ENCODE results near the gene MARCHF10. TPM values are rescaled to one million over a fixed set of nuclear protein-coding genes. Genes with fewer than 3 reads are reported as not detected.
"Not testable (repeated sequence)": the region's sequence is repeated elsewhere in the genome, so short reads cannot be mapped to it uniquely, and the experiment has no call there.

MARCHF10 gene
- polyA plus RNA-seq, 1 donor from 2014 or later: 0.27 TPM

DNA sequence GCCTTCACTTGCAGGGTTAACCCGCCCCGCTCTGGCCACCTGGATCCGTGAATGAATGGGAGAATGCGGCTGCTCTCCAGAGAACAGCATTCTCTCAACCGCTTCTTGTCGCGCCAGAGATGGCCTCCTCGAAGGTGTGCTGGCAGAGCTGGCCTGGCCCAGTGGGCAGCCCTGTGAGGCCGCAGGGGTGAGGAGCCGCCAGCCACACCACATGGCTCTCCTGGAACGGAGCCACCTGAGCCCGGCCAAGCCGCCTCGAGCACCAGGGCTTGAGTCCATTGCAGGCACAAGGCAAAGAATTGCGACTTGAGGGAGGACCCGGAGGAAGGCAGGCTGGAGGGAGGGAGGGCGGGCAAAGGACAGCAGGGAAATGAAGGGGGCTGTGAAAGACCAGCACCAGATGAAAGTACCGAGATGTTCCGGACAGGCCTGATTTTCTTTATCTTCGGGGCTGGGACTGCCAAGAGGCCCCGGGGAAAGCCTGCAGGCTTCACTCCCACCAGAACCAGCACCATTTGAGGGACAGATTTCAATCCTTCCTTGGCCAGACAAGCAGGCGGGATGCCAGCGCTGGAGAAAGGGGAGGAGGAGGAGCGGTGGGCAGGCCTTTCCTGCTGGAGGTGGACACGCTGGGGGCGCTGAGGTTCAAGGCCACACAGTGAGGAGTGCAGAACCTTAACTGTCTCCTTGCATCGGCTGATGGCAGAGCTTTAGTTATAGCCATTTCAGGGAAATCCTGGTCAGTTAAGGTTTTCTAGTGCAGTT is 111.2 kb downstream of the MARCHF10 start:
- Histone ChIP-seq H3K79me2 (replicated peaks; ENCODE audit: insufficient read depth, low read length) (no peaks in the 10 kb centered on the region), H3K4me2 (ENCODE audit: low read length) (no peak overlapping the region), H4K20me1 (ENCODE audit: insufficient read depth) (no peaks in the 10 kb centered on the region), H2AFZ (ENCODE audit: low read depth, low read length) (no peak overlapping the region), H3K9ac (ENCODE audit: low read length) (no peak overlapping the region), H3K27ac (ENCODE audit: low read length) (no peak overlapping the region), H3K27me3 (ENCODE audit: insufficient read depth, low read depth, low read length) (no peaks in the 10 kb centered on the region), H3K36me3 (ENCODE audit: insufficient read depth, low read length) (no peaks in the 10 kb centered on the region), H3K9me3 (ENCODE audit: low read length) (no peaks in the 10 kb centered on the region), H3F3A (ENCODE audit: insufficient read depth, low read length, poor library complexity, severe bottlenecking) (no peaks in the 10 kb centered on the region), H3K9me2 (ENCODE audit: insufficient read depth, low read length) (no peaks in the 10 kb centered on the region), H3K4me3 (ENCODE audit: low read length) (no peak overlapping the region)
- no peak for TF ChIP-seq RAD21 (conservative IDR thresholded peaks at IDR 0.05)
- no peak for TF ChIP-seq CTCF (IDR thresholded peaks at IDR 0.05; ENCODE audit: poor library complexity, severe bottlenecking)
- no peak for TF ChIP-seq EP300 (conservative IDR thresholded peaks at IDR 0.05; ENCODE audit: poor library complexity, severe bottlenecking)
- no peak for TF ChIP-seq EZH2 (IDR thresholded peaks at IDR 0.05; ENCODE audit: borderline replicate concordance, insufficient read depth, low read length, poor library complexity, severe bottlenecking)
- TF ChIP-seq, protein P1, sequence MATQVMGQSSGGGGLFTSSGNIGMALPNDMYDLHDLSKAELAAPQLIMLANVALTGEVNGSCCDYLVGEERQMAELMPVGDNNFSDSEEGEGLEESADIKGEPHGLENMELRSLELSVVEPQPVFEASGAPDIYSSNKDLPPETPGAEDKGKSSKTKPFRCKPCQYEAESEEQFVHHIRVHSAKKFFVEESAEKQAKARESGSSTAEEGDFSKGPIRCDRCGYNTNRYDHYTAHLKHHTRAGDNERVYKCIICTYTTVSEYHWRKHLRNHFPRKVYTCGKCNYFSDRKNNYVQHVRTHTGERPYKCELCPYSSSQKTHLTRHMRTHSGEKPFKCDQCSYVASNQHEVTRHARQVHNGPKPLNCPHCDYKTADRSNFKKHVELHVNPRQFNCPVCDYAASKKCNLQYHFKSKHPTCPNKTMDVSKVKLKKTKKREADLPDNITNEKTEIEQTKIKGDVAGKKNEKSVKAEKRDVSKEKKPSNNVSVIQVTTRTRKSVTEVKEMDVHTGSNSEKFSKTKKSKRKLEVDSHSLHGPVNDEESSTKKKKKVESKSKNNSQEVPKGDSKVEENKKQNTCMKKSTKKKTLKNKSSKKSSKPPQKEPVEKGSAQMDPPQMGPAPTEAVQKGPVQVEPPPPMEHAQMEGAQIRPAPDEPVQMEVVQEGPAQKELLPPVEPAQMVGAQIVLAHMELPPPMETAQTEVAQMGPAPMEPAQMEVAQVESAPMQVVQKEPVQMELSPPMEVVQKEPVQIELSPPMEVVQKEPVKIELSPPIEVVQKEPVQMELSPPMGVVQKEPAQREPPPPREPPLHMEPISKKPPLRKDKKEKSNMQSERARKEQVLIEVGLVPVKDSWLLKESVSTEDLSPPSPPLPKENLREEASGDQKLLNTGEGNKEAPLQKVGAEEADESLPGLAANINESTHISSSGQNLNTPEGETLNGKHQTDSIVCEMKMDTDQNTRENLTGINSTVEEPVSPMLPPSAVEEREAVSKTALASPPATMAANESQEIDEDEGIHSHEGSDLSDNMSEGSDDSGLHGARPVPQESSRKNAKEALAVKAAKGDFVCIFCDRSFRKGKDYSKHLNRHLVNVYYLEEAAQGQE (IDR thresholded peaks at IDR 0.05; ENCODE audit: borderline replicate concordance): no peak
- no peak for TF ChIP-seq MXI1 (conservative IDR thresholded peaks at IDR 0.05; ENCODE audit: poor library complexity, severe bottlenecking)
- no peak for TF ChIP-seq POLR2AphosphoS5 (IDR thresholded peaks at IDR 0.05)

GRCh38 chr17:62696256-62696655 is 111.9 kb downstream of the MARCHF10 start:
- Histone ChIP-seq H3K27ac (ENCODE audit: low read length) (no peak overlapping the region), H4K20me1 (ENCODE audit: insufficient read depth) (no peaks in the 10 kb centered on the region), H3K36me3 (ENCODE audit: insufficient read depth, low read length) (no peaks in the 10 kb centered on the region), H3K4me3 (ENCODE audit: low read length) (no peak overlapping the region), H3K9me2 (ENCODE audit: insufficient read depth, low read length) (no peaks in the 10 kb centered on the region), H3K27me3 (ENCODE audit: insufficient read depth, low read depth, low read length) (no peaks in the 10 kb centered on the region), H3F3A (ENCODE audit: insufficient read depth, low read length, poor library complexity, severe bottlenecking) (no peaks in the 10 kb centered on the region), H2AFZ (ENCODE audit: low read depth, low read length) (no peak overlapping the region), H3K79me2 (replicated peaks; ENCODE audit: insufficient read depth, low read length) (no peaks in the 10 kb centered on the region), H3K9me3 (ENCODE audit: low read length) (no peaks in the 10 kb centered on the region), H3K9ac (ENCODE audit: low read length) (no peak overlapping the region), H3K4me2 (ENCODE audit: low read length) (no peak overlapping the region)
- TF ChIP-seq EP300 (conservative IDR thresholded peaks at IDR 0.05; ENCODE audit: poor library complexity, severe bottlenecking) (no peak), CTCF (IDR thresholded peaks at IDR 0.05; ENCODE audit: poor library complexity, severe bottlenecking) (no peak), POLR2AphosphoS5 (IDR thresholded peaks at IDR 0.05) (no peak), EZH2 (IDR thresholded peaks at IDR 0.05; ENCODE audit: borderline replicate concordance, insufficient read depth, low read length, poor library complexity, severe bottlenecking) (no peak), TAF1 (IDR thresholded peaks at IDR 0.05; ENCODE audit: low read depth) (no peak), MXI1 (conservative IDR thresholded peaks at IDR 0.05; ENCODE audit: poor library complexity, severe bottlenecking) (no peak)
- TF ChIP-seq, protein P1 (IDR thresholded peaks at IDR 0.05; ENCODE audit: borderline replicate concordance): no peak

- not testable (repeated sequence) for H3K9me2 ChIP-seq (ENCODE audit: insufficient read depth, low read length); H3K27me3 ChIP-seq (ENCODE audit: insufficient read depth, low read depth, low read length); H3K36me3 ChIP-seq (ENCODE audit: insufficient read depth, low read length); H2AFZ ChIP-seq (ENCODE audit: low read depth, low read length); H3K27ac ChIP-seq (ENCODE audit: low read length); H3K4me2 ChIP-seq (ENCODE audit: low read length); H3K79me2 ChIP-seq (replicated peaks; ENCODE audit: insufficient read depth, low read length); H3K4me3 ChIP-seq (ENCODE audit: low read length); H4K20me1 ChIP-seq (ENCODE audit: insufficient read depth); H3K9ac ChIP-seq (ENCODE audit: low read length); H3F3A ChIP-seq (ENCODE audit: insufficient read depth, low read length, poor library complexity, severe bottlenecking); H3K9me3 ChIP-seq (ENCODE audit: low read length)
Measured at GRCh38 chr17:62695093-62695738, 112.9 kb downstream of the MARCHF10 start.

Measured in neural cell (in vitro differentiated cells).